BLaER1 (cell line): ENCODE results near the gene FBLN2.

Experiments used
- H3K27ac ChIP-seq: shearing (Covaris generic); formaldehyde crosslinking; 2 replicates; pipeline ENCODE4 v1.8.1; 2022
- H3K27me3 ChIP-seq: shearing (Covaris generic); formaldehyde crosslinking; 2 replicates; pipeline ENCODE4 v1.8.1; 2022
- H3K36me3 ChIP-seq: shearing (Covaris generic); formaldehyde crosslinking; 2 replicates; pipeline ENCODE4 v1.8.1; 2022
- H3K4me1 ChIP-seq: shearing (Covaris generic); formaldehyde crosslinking; 2 replicates; pipeline ENCODE4 v1.8.1; 2022
- H3K4me2 ChIP-seq: shearing (Covaris generic); formaldehyde crosslinking; 2 replicates; pipeline ENCODE4 v1.8.1; 2022
- H3K4me3 ChIP-seq: shearing (Covaris generic); formaldehyde crosslinking; 2 replicates; pipeline ENCODE4 v1.8.1; 2022
- H3K9ac ChIP-seq: shearing (Covaris generic); formaldehyde crosslinking; 2 replicates; pipeline ENCODE4 v1.8.1; 2022
- H3K9me3 ChIP-seq: shearing (Covaris generic); formaldehyde crosslinking; 2 replicates; pipeline ENCODE4 v1.8.1; 2022
- H4K20me1 ChIP-seq: shearing (Covaris generic); formaldehyde crosslinking; 2 replicates; pipeline ENCODE4 v1.8.1; 2022
- Cebpa-rat ChIP-seq: shearing (Covaris generic); IDR thresholded peaks from 2 replicates; pipeline ENCODE4 v1.8.1; 2022

Gene FBLN2

DNA sequence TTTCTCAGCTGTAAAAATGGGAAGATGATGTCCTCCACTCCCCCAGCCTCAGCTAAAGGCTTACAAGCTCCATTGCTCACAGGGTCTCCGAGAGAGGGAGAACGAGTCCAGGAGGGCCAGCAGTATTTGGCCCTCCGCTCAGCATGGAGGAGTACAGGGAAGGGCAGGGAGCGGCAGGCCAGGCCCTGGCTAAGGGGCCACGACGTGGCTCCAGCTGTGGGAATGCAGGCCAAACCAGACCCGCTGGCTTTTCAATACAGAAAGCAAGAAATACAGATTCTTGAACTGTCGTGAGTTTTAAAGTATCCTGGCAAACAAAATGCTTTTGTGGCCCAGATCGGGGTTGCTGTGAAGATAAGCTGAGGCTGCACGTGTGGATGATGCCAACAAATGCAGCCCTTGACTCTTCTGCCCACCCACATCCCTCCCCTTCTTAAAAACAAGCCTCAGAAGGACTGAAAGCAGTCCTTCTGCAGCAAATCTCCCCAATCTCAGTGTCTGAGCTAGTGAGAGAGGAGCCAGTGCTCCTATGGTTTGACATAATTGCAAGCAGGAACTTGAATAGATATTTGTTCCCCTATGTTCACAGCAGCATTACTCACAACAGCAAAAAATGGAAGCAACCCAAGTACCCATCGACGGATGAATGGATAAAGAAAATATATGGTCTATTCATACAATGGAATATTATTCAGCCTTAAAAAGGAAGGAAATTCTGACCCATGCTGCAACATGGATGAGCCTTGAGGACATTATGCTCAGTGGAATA lies 18.5 kb upstream of the FBLN2 start:
- Histone ChIP-seq H3K4me1 (peaks cover 38% of the 10 kb centered on the region), H3K9ac (no peak overlapping the region), H3K27me3 (no peaks in the 10 kb centered on the region), H3K9me3 (no peaks in the 10 kb centered on the region), H3K4me3 (no peak overlapping the region), H4K20me1 (no peaks in the 10 kb centered on the region), H3K4me2 (no peak overlapping the region), H3K27ac (no peak overlapping the region), H3K36me3 (no peaks in the 10 kb centered on the region)
- no peak for TF ChIP-seq Cebpa-rat

DNA sequence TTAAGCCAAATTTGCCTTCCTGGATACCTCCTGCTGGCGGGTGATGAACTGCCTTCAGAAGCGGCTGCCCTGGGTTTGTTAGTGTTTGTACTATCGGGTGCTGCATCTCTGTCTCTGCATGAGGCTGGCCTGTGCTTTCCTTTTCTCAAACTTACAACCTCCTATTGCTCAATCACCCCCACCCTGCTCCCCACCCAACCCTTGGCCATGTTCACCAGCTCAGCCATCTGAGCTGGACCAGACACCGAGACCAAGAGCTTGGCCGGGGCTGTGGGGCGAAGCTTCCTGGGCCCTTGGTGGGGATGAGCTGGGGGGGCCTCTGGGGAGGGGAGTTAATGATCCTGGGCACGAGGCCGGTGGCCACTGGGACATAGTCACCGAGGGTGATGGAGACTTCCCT lies 16.8 kb upstream of the FBLN2 start:
- Histone ChIP-seq H4K20me1 (no peaks in the 10 kb centered on the region), H3K9me3 (no peaks in the 10 kb centered on the region), H3K27me3 (no peaks in the 10 kb centered on the region), H3K27ac (no peak overlapping the region), H3K4me3 (no peak overlapping the region), H3K9ac (no peak overlapping the region), H3K4me2 (no peak overlapping the region), H3K36me3 (no peaks in the 10 kb centered on the region), H3K4me1 (peaks cover 42% of the 10 kb centered on the region)
- no peak for TF ChIP-seq Cebpa-rat

DNA sequence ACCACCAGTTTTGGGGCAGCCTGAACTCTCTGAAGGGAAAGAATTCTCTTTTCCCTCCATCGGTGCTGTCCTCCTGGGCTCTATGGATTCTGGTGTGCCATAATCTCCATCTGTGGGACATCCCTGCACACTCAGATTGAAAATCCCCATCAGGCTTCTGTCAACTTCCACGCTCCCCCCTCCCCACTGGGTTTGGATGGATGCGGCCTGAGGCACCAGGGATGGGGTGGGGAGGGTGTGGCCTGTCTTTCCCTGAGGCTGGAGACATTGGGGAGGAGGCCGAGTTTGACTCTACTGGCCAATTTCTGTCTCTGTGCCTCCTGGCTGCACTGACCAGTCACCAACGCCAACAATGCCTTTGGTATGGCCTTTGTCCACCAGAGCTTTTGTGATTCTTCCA lies 16.3 kb upstream of the FBLN2 start:
- Histone ChIP-seq H3K27me3 (no peaks in the 10 kb centered on the region), H3K4me1 (peaks cover 40% of the 10 kb centered on the region), H3K4me2 (no peak overlapping the region), H3K27ac (no peak overlapping the region), H4K20me1 (no peaks in the 10 kb centered on the region), H3K36me3 (no peaks in the 10 kb centered on the region), H3K4me3 (no peak overlapping the region), H3K9me3 (no peaks in the 10 kb centered on the region), H3K9ac (no peak overlapping the region)
- TF ChIP-seq Cebpa-rat, result no peak

DNA sequence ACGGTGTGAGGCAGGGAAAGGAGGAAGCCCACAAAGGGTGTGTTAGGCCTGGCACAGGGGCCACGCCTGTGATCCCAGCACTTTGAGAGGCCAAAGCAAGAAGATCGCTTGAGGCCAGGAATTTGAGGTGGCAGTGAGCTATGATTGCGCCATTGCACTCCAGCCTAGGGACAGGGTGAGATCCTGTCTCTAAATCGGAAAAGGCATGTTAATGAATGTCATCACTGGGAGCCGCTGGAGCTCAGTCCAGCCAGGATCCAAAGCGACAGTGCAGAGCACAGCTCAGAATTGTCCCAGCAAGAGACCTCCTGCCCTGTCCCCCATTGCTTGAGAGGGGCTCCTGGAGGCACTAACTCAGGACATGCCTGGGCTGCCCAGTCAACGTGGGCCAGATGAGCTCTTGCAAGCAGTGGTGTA lies 15.0 kb upstream of the FBLN2 start:
- H3K27ac ChIP-seq, result no peak overlapping the region
- no peaks in the 10 kb centered on the region for H3K9me3 ChIP-seq
- no peaks in the 10 kb centered on the region for H3K27me3 ChIP-seq
- H3K36me3 ChIP-seq, result no peaks in the 10 kb centered on the region
- no peak overlapping the region for H3K4me3 ChIP-seq
- peaks cover 29% of the 10 kb centered on the region for H3K4me1 ChIP-seq
- H3K4me2 ChIP-seq, result no peak overlapping the region
- no peak overlapping the region for H3K9ac ChIP-seq
- no peak for TF ChIP-seq Cebpa-rat
- no peaks in the 10 kb centered on the region for H4K20me1 ChIP-seq

DNA sequence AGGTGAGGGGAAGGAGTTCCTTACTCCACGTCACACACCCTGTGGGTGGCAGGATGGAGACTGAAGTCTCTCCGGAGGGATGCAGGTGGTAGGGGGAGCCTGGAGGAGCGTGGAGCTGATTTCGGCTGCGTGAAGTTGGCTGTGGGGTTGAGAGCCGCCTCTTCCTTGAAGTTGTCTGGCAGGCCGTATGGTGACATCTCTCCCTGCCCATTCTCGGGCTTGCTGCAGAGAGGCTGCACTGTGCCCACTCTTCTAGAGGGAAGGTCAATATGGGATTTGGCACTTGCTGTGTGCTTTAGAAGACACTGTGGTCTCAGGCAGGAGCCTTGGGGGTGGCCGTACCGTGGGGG lies 13.4 kb upstream of the FBLN2 start:
- Histone ChIP-seq H3K4me3 (no peak overlapping the region), H4K20me1 (no peaks in the 10 kb centered on the region), H3K9ac (no peak overlapping the region), H3K27me3 (no peaks in the 10 kb centered on the region), H3K9me3 (0 out of 2 replicates have a peak, but pooled peaks cover 2% of the 10 kb centered on the region), H3K36me3 (no peaks in the 10 kb centered on the region), H3K27ac (no peak overlapping the region), H3K4me1 (peaks cover 27% of the 10 kb centered on the region), H3K4me2 (no peak overlapping the region)
- no peak for TF ChIP-seq Cebpa-rat

DNA sequence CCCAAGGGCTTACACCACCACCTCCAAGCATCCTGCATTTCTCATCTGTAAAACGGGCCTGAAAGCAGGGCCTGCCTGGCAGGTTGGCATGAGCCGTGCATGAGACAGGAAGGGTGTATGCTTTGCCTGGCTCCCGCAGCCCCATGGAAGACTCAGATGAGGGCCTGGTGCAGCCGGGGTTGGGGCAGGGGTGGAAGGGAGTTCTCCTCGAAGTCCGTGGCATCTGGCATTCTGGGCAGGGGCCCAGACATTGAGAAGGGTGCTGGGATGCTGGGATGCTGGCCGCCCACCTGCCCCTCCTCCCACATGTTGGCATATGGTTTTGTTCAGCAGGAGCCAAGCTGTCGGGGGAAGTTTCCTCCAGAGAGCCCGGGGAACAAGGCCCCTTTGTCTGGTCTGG lies 13.0 kb upstream of the FBLN2 start:
- no peak for TF ChIP-seq Cebpa-rat
- peaks cover 27% of the 10 kb centered on the region for H3K4me1 ChIP-seq
- H3K4me2 ChIP-seq, result peak overlapping the region; percentile 72
- no peaks in the 10 kb centered on the region for H3K27me3 ChIP-seq
- H3K4me3 ChIP-seq, result no peak overlapping the region
- H4K20me1 ChIP-seq, result no peaks in the 10 kb centered on the region
- no peak overlapping the region for H3K9ac ChIP-seq
- 0 out of 2 replicates have a peak, but pooled peaks cover 4% of the 10 kb centered on the region for H3K9me3 ChIP-seq
- H3K36me3 ChIP-seq, result no peaks in the 10 kb centered on the region
- H3K27ac ChIP-seq, result peak overlapping the region; percentile 1; the same call in 1 of the 2 replicates

DNA sequence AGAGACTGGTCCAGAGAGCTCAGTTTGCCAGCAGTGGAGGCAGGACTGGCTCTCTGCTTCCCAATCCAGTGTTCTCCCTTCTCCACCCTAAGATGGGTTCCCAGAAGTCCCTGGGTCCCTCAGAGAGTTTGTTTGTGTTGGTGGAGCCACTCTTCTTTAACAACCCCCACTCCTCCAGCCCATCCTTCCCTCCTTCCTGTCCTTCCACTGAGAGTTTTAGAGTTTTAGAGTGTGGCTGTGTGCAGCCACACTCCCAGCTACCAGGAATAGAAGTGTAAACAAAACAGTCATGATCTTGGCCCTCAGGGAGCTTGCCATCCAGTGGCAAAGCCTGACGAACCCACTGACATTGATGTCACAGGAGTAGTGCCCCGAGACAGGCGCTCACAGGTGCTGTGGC lies 12.5 kb upstream of the FBLN2 start:
- Histone ChIP-seq H4K20me1 (no peaks in the 10 kb centered on the region), H3K27me3 (no peaks in the 10 kb centered on the region), H3K4me1 (peaks cover 27% of the 10 kb centered on the region), H3K4me3 (no peak overlapping the region), H3K9ac (no peak overlapping the region), H3K4me2 (peak overlapping the region; percentile 72), H3K9me3 (peaks cover 9% of the 10 kb centered on the region), H3K36me3 (no peaks in the 10 kb centered on the region), H3K27ac (peak overlapping the region; percentile 1; the same call in 1 of the 2 replicates)
- TF ChIP-seq Cebpa-rat, result no peak

DNA sequence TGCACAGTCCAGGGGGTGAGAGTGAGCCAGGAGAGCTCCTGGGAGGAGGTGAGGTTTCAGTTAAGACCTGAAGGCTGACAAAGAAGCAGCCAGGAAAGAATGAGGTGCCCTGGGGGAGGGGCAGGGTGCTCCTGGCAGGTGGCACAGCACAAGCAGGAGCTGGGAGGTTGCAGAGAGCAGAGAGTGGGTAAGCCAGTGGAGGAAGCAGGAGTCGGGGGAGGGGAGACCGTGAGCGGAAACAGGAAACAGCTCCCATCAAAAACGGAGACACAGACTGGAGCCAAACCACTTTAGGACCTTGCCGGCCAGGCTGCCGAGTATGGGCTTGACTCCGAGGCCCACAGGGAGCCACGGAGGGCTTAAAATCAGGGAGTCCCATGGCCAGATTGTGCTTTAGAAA lies 12.1 kb upstream of the FBLN2 start:
- Histone ChIP-seq H3K27me3 (no peaks in the 10 kb centered on the region), H3K9me3 (peaks cover 13% of the 10 kb centered on the region), H3K4me2 (peak overlapping the region; percentile 72), H3K4me1 (peaks cover 27% of the 10 kb centered on the region), H4K20me1 (no peaks in the 10 kb centered on the region), H3K27ac (peak overlapping the region; percentile 1; the same call in 1 of the 2 replicates), H3K9ac (no peak overlapping the region), H3K4me3 (no peak overlapping the region), H3K36me3 (no peaks in the 10 kb centered on the region)
- no peak for TF ChIP-seq Cebpa-rat

DNA sequence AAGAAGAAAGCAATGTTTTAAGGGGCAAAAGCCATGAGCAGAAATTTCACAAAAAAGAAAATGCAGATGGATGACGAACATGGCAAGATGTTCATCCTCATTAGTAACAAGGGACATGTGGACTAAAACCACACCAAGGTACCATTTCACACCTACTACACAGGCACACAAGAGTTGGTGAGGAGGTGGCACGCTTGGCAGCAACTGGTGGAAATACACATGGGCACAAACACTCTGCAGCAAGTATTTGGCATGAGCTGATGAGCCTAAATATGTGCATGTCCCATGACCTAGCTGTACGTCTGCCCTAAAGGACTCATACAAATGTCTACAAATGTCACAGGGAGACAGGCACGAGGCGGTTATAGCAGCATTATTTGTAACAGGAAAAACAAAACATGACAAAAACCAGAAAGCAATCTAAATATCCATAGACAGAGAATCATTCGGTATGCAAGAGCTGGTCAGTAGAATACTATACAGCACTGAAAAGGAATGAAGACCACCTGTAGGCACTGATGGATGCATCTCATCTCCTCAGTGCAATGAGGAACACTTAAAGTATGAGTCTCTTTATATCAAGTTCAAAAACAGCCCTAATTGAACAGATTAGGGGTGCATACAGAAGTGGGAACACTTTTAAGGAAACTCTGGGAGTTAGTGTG lies 11.5 kb upstream of the FBLN2 start:
- 0 out of 2 replicates have a peak overlapping the region, but pooled peaks have one; percentile 1 for H3K27ac ChIP-seq
- no peaks in the 10 kb centered on the region for H3K36me3 ChIP-seq
- no peak for TF ChIP-seq Cebpa-rat
- H3K4me1 ChIP-seq, result peaks cover 27% of the 10 kb centered on the region
- no peaks in the 10 kb centered on the region for H3K27me3 ChIP-seq
- no peak overlapping the region for H3K9ac ChIP-seq
- H3K9me3 ChIP-seq, result peaks cover 19% of the 10 kb centered on the region
- no peak overlapping the region for H3K4me3 ChIP-seq
- peak overlapping the region; percentile 72 for H3K4me2 ChIP-seq
- H4K20me1 ChIP-seq, result no peaks in the 10 kb centered on the region

DNA sequence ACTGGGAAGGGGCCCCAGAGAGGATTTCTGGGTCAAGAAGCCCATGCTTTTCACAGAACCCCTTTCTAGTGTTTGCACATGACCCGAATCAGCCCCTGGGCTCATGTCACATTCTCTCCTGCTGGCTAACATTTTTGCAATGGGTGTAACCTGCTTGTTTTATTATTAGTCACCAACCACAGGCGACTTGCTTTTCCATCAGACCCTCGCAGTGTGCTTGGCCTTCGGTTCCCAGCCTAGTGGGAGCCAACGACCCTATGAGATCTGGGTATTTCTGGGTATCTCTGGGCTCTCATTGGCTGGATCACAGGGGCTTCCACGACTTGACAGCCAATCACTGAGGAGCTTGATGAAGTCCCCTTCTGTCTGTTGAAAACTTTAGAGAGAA lies 11.0 kb upstream of the FBLN2 start:
- H3K27me3 ChIP-seq, result no peaks in the 10 kb centered on the region
- no peaks in the 10 kb centered on the region for H4K20me1 ChIP-seq
- no peak overlapping the region for H3K4me3 ChIP-seq
- H3K4me1 ChIP-seq, result peaks cover 27% of the 10 kb centered on the region
- H3K9ac ChIP-seq, result no peak overlapping the region
- no peaks in the 10 kb centered on the region for H3K36me3 ChIP-seq
- peaks cover 24% of the 10 kb centered on the region for H3K9me3 ChIP-seq
- no peak for TF ChIP-seq Cebpa-rat
- H3K4me2 ChIP-seq, result no peak overlapping the region
- H3K27ac ChIP-seq, result no peak overlapping the region
